ENCODE results near the gene NDUFA5. TPM values are rescaled to one million over a fixed set of nuclear protein-coding genes. Genes with fewer than 3 reads are reported as not detected.

NDUFA5 gene
- total and polyA plus RNA-seq, 2 experiments from 2014 or later, result 55.2 to 207 TPM

GRCh38 chr7:123555484-123555883 is 2.1 kb downstream of the NDUFA5 start (continued):
- TF ChIP-seq ZNF462 (CRISPR knock-in tag; IDR thresholded peaks at IDR 0.05) (no peak), STAT1 (IDR thresholded peaks at IDR 0.05; ENCODE audit: unreplicated experiment) (no peak), ZNF114 (CRISPR knock-in tag; IDR thresholded peaks at IDR 0.05) (no peak)

GRCh38 chr7:123553159-123553558 is 4.5 kb downstream of the NDUFA5 start:
- DNase-seq (ENCODE audit: low spot score) (no peak), ATAC-seq (no peak)
- no peak overlapping the region for H3K27ac Mint-ChIP-seq
- peaks cover 8% of the 10 kb centered on the region for H3K36me3 ChIP-seq (ENCODE audit: insufficient read depth)
- H3K9me3 Mint-ChIP-seq, result no peaks in the 10 kb centered on the region
- no peak overlapping the region for H3K4me3 ChIP-seq
- no peak overlapping the region for H2AFZ ChIP-seq
- H3K4me1 ChIP-seq (ENCODE audit: insufficient read depth), result peaks cover 8% of the 10 kb centered on the region; the same call in 1 of the 2 replicates
- H3K27me3 ChIP-seq (ENCODE audit: insufficient read depth), result no peaks in the 10 kb centered on the region
- H3K4me1 Mint-ChIP-seq, result no peaks in the 10 kb centered on the region; the same call in 1 of the 3 replicates
- TF ChIP-seq STAT1 (IDR thresholded peaks at IDR 0.05; ENCODE audit: unreplicated experiment) (no peak), NANOG (IDR thresholded peaks at IDR 0.05; ENCODE audit: borderline replicate concordance) (no peak), ZNF114 (CRISPR knock-in tag; IDR thresholded peaks at IDR 0.05) (no peak), ZNF462 (CRISPR knock-in tag; IDR thresholded peaks at IDR 0.05) (no peak)
- peaks cover 34% of the 10 kb centered on the region for H3K36me3 Mint-ChIP-seq (ENCODE audit: low read depth)
- no peak overlapping the region for H3K4me3 Mint-ChIP-seq
- H3K79me2 ChIP-seq (replicated peaks; ENCODE audit: insufficient read depth), result peaks cover 60% of the 10 kb centered on the region
- H3K27me3 Mint-ChIP-seq (ENCODE audit: insufficient read depth, low read depth, poor library complexity), result no peaks in the 10 kb centered on the region
- no peaks in the 10 kb centered on the region; the same call in 1 of the 2 replicates for H4K20me1 ChIP-seq (replicated peaks; ENCODE audit: insufficient read depth)
- H3K9me2 ChIP-seq (ENCODE audit: insufficient read depth), result no peaks in the 10 kb centered on the region
- H3K27ac ChIP-seq (ENCODE audit: low read depth), result no peak overlapping the region
- no peaks in the 10 kb centered on the region for H3F3A ChIP-seq (replicated peaks; ENCODE audit: low read depth)
- no peak overlapping the region for H3K4me2 ChIP-seq
